Kidney (tissue), 14 donors: ENCODE results near the gene SIDT1. TPM values are rescaled to one million over a fixed set of nuclear protein-coding genes. Genes with fewer than 3 reads are reported as not detected.

Source experiments
- DNase-seq, 5 donors: peaks; one replicate each; pipeline ENCODE4 v3.0.0-alpha.2; 2013 to 2020
- FAIRE-seq: peaks from 2 replicates; lab custom pipeline; 2012; peaks lifted over from hg19 to GRCh38; lab: Jason Lieb, UNC
- H3K27ac ChIP-seq, 2 donors: one replicate each; pipeline ENCODE4 v1.7.0; 2013; ENCODE audit warnings: low read depth in 2 of 2, low read length in 2 of 2, inconsistent platforms in 1 of 2
- H3K27me3 ChIP-seq: one replicate; pipeline ENCODE4 v1.7.1; 2013; ENCODE audit warnings: low read length, inconsistent platforms; ENCODE audit not compliant: control insufficient read depth, insufficient read depth
- H3K36me3 ChIP-seq, 3 donors: one replicate each; pipeline versions ENCODE4 v1.7.0 to v1.7.1; 2013; ENCODE audit warnings: low read length in 3 of 3, control low read depth in 1 of 3, inconsistent platforms in 1 of 3; ENCODE audit not compliant: insufficient read depth in 3 of 3, control insufficient read depth in 2 of 3
- H3K4me1 ChIP-seq, 3 donors: one replicate each; pipeline versions ENCODE4 v1.7.0 to v1.7.1; 2013; ENCODE audit warnings: low read length in 3 of 3, inconsistent platforms in 1 of 3, low read depth in 1 of 3; ENCODE audit not compliant: control insufficient read depth in 2 of 3, insufficient read depth in 2 of 3
- H3K4me3 ChIP-seq, 3 donors: one replicate each; pipeline versions ENCODE4 v1.7.0 to v1.8.1; 2013; ENCODE audit warnings: low read length in 3 of 3, control low read depth in 1 of 3, inconsistent platforms in 1 of 3
- H3K9ac ChIP-seq, 3 donors: one replicate each; pipeline versions ENCODE4 v1.7.0 to v1.7.1; 2013; ENCODE audit warnings: low read length in 3 of 3, control low read depth in 1 of 3, inconsistent platforms in 1 of 3
- H3K9me3 ChIP-seq, 3 donors: one replicate each; pipeline versions ENCODE4 v1.7.0 to v1.7.1; 2013; ENCODE audit warnings: low read length in 3 of 3, control low read depth in 1 of 3, inconsistent platforms in 1 of 3; ENCODE audit not compliant: control insufficient read depth in 2 of 3, insufficient read depth in 1 of 3
- CTCF ChIP-seq: IDR thresholded peaks from 3 replicates; pipeline ENCODE4 v1.5.1; 2012; ENCODE audit warnings: mild to moderate bottlenecking, moderate library complexity, borderline replicate concordance; ENCODE audit not compliant: insufficient read depth; ENCODE audit errors: extremely low read depth
- intact Hi-C: fragments of 100-400 bp; cut with DNase I; formaldehyde crosslinking; loops from one replicate; pipeline ENCODE4 v1.11.1; 2022
- polyA plus RNA-seq: library from polyadenylated mRNA; stranded (reverse); fragments of 350-450 nt; fragmentation: Illumina TruSeq; extraction: RNeasy Lipid Tissue Mini Kit (QIAGEN cat#74804); gene quantifications from one replicate; pipeline ENCODE4 v1.2.3, GENCODE V29; 2014; ENCODE audit warnings: low read depth, low replicate concordance; ENCODE audit not compliant: insufficient read depth
- total RNA-seq: library from RNA; stranded (reverse); fragmentation: NEBNext Ultra II Directional; extraction: Animal tissue kit (Norgen Biotek cat#: 25700); gene quantifications from one replicate; pipeline ENCODE4 v1.2.1, GENCODE V29; 2021
- donor health status: control.
- donor health status: control.
- donor health status: control.
- donor health status: control.
- donor health status: control.
- donor health status: DM: yes; HTN: yes; CAD: no.
- donor health status: Normal renal cell carcinoma (clear cell type).

SIDT1 gene
- total and polyA plus RNA-seq, 2 donors from 2014 or later: 0.92 to 4.9 TPM

DNA sequence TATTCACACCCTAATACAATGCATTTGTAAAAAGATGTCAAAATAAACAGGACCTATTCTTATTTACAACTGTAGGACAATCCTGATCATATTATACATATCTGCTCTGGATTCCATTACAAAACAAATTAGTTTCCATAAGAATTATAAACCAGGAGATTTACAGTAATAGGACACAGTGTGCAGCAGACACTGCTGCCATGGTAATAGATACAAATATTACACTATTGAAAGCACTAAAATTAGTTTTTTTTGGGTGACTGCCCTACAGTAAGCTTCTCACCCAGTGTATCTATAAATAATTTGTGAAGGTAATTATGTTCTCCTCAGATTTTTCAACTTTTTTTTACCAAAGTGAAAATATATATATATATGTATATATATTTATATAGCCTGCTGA lies 116.2 kb downstream of the SIDT1 start:
- H3K9ac ChIP-seq: no peak overlapping the region
- DNase-seq (no peak), FAIRE-seq (no peak)
- no peak overlapping the region for H3K27ac ChIP-seq
- H3K4me1 ChIP-seq: no peaks in the 10 kb centered on the region
- H3K4me3 ChIP-seq: no peak overlapping the region
- intact Hi-C loops: no loop called here
- no peaks in the 10 kb centered on the region for H3K36me3 ChIP-seq
- no peaks in the 10 kb centered on the region for H3K9me3 ChIP-seq
- no peak for TF ChIP-seq CTCF
- no peaks in the 10 kb centered on the region for H3K27me3 ChIP-seq

DNA sequence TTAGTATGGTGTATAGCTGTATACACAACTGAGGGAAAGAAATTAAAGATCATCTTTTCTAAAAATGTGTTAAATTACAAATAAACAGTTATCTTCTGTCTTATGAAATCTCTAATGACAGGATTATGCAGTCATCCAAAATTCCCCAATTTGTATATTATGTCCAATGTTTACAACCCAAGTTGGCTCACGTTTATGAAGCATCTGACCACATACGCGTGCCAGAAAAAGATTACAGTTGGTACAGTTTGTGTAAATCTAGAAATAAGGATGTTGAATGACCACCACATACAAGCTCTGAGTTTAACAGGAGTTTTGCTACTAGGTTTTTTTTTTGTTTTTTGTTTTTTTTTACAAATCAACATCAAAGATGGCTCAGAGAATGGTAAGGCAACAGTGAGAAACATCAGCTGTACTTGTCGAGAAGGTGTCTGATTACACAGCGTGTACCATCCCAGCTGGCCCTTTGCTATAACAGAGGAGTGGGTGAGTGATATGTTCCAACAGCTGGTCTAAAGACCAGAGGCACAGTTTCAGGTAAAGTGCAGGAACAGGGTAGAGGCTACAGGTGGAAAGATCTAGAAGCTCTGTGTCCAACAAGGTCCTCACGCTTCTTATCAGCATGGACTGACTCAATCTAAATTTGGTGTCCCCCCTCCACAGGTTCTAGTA lies 117.0 kb downstream of the SIDT1 start:
- Histone ChIP-seq H3K9ac (no peak overlapping the region), H3K36me3 (no peaks in the 10 kb centered on the region), H3K9me3 (no peaks in the 10 kb centered on the region), H3K27ac (no peak overlapping the region), H3K4me1 (no peaks in the 10 kb centered on the region), H3K4me3 (no peak overlapping the region), H3K27me3 (no peaks in the 10 kb centered on the region)
- intact Hi-C loops: no loop called here
- DNase-seq (no peak), FAIRE-seq (no peak)
- no peak for TF ChIP-seq CTCF

GRCh38 chr3:113654310-113654709 lies 122.0 kb downstream of the SIDT1 start:
- Histone ChIP-seq H3K4me1 (no peaks in the 10 kb centered on the region), H3K36me3 (peaks cover 4 to 11% (median 5%) of the 10 kb centered on the region in 3 donors), H3K4me3 (no peak overlapping the region), H3K27me3 (no peaks in the 10 kb centered on the region), H3K9me3 (no peaks in the 10 kb centered on the region), H3K9ac (no peak overlapping the region), H3K27ac (no peak overlapping the region)
- intact Hi-C loops: no loop called here
- TF ChIP-seq CTCF: no peak
- no peak for DNase-seq
- FAIRE-seq: no peak

GRCh38 chr3:113654851-113655250 lies 122.5 kb downstream of the SIDT1 start:
- H3K4me1 ChIP-seq: no peaks in the 10 kb centered on the region
- no peaks in the 10 kb centered on the region for H3K27me3 ChIP-seq
- H3K27ac ChIP-seq: no peak overlapping the region
- H3K9ac ChIP-seq: no peak overlapping the region
- intact Hi-C loops: no loop called here
- no peaks in the 10 kb centered on the region for H3K9me3 ChIP-seq
- DNase-seq (no peak), FAIRE-seq (no peak)
- peaks cover 4 to 16% (median 8%) of the 10 kb centered on the region in 3 donors for H3K36me3 ChIP-seq
- H3K4me3 ChIP-seq: no peak overlapping the region
- no peak for TF ChIP-seq CTCF
